Measurements from ENCODE around the gene LGR6. TPM values are rescaled to one million over a fixed set of nuclear protein-coding genes. Genes with fewer than 3 reads are reported as not detected.
"Not testable (repeated sequence)": the region's sequence is repeated elsewhere in the genome, so short reads cannot be mapped to it uniquely, and the experiment has no call there.

LGR6 gene
- total RNA-seq, 1 donor from 2014 or later, result not detected

DNA sequence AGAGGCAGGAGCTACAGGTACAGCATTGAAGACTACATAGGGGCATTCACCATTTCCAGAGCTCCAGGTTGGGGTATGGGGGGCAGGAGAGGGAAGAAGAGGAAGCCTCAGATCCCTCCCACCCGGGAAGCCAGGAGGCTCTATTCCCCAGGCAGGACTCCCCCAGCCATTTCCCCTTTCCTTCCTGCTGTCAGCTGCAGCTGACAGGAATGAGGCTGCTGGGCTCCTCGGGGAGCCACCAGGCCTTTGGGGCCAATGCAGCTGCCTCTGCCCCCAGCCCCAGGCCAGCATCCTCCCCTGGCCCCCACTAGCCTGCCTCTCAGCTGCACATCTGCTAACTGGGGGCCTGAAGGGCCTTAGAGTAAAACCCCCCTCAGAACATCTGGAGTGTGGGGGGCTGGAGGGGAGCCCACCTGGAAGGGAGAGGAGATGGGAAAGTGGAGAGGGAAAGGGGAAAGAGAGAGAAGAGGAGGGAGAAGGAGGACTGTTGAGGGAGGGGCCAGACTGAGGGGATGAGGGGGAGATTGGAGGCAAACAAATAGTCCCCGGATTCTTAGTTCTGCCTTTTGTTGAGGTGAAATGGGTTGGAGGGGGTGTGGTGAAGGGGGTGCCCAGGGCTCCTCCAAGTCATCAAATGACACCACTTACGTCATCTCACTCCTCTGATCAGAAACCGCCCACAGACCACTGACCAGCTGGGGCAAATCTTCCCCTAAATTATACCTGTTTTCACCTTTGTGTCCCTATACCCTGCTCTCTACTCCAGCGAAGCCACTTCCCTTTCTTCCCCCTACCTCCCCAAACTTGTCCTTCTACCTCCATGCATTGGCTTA lies 58.0 kb downstream of the LGR6 start:
- TF ChIP-seq, protein P1, sequence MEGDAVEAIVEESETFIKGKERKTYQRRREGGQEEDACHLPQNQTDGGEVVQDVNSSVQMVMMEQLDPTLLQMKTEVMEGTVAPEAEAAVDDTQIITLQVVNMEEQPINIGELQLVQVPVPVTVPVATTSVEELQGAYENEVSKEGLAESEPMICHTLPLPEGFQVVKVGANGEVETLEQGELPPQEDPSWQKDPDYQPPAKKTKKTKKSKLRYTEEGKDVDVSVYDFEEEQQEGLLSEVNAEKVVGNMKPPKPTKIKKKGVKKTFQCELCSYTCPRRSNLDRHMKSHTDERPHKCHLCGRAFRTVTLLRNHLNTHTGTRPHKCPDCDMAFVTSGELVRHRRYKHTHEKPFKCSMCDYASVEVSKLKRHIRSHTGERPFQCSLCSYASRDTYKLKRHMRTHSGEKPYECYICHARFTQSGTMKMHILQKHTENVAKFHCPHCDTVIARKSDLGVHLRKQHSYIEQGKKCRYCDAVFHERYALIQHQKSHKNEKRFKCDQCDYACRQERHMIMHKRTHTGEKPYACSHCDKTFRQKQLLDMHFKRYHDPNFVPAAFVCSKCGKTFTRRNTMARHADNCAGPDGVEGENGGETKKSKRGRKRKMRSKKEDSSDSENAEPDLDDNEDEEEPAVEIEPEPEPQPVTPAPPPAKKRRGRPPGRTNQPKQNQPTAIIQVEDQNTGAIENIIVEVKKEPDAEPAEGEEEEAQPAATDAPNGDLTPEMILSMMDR (IDR thresholded peaks at IDR 0.05; ENCODE audit: insufficient read depth, low read length, severe bottlenecking), result no peak
- H3K27me3 ChIP-seq (ENCODE audit: control insufficient read depth, insufficient read depth, low read length), result peaks cover 6% of the 10 kb centered on the region
- no peak for FAIRE-seq

DNA sequence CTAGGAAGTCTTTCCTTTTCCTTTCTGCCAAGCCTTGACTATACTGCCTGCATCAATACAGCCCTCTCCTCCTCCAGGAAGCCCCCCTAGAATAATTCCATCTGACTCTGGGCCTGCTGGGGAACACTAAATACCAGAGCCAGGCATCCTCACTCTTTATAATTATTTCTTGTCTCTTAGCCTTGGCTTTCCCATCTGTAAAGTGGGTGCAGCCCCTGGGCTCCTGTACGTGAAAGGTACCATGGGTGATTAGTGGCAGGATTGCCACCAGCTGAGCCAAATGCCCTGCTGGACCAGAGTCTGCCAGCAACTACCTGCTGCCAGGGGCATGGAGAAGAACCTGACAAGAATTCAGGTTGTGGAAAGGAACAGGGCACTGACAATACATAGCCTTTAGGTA lies 58.7 kb downstream of the LGR6 start:
- Histone ChIP-seq H3K36me3 (ENCODE audit: control insufficient read depth, insufficient read depth, low read length) (no peaks in the 10 kb centered on the region), H3K27me3 (ENCODE audit: control insufficient read depth, insufficient read depth, low read length) (peaks cover 6% of the 10 kb centered on the region), H3K4me3 (ENCODE audit: low read depth, low read length) (no peak overlapping the region)
- TF ChIP-seq, protein P1 (IDR thresholded peaks at IDR 0.05; ENCODE audit: insufficient read depth, low read length, severe bottlenecking), result no peak
- DNase-seq (ENCODE audit: low read depth) (no peak), FAIRE-seq (no peak)

More for the DNA sequence above, 58.0 kb downstream of the LGR6 start:
- DNase-seq (ENCODE audit: low read depth), result no peak
- H3K36me3 ChIP-seq (ENCODE audit: control insufficient read depth, insufficient read depth, low read length), result no peaks in the 10 kb centered on the region
- H3K4me3 ChIP-seq (ENCODE audit: low read depth, low read length), result no peak overlapping the region

DNA sequence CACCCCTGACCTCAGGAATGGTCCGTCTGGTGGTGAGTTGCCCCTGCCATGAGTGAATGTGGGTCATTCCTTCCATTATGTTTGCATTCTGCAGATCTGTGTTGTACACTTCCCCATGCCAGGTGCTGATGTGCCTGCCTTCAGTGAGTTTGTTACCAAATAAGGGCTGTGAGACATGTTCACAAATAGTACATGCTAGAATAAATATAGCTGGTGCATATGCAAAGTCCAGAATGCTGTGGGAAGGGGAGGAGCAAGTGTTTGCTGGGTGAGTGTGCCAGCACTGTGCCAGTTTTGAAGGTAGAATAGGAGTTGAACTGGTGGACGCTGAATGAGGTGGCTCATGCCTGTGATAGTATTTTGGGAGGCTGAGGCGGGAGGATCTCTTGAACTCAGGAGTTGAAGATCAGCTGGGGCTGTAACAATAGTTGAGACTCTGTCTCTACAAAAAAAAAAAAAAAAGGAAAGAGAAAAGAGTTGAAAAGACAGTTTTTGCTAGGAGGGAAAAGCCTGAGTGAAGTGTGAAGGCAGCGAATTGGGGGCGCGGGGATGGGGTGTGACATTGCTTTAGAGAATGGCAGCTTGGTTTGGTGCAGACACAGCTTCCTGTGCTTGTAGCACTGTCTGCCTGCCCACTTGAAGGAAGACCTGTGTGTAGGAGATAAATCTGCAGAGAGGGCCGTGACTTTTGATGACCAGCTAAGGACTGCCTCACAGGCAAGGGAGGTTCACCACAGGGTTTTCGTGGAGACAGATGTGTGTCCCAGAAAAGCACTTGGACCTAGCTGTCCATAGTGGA lies 61.1 kb downstream of the LGR6 start:
- TF ChIP-seq, protein P1 (IDR thresholded peaks at IDR 0.05; ENCODE audit: insufficient read depth, low read length, severe bottlenecking), result no peak
- FAIRE-seq (no peak), DNase-seq (ENCODE audit: low read depth) (no peak)
- H3K27me3 ChIP-seq (ENCODE audit: control insufficient read depth, insufficient read depth, low read length), result peaks cover 5% of the 10 kb centered on the region
- no peak overlapping the region for H3K4me3 ChIP-seq (ENCODE audit: low read depth, low read length)
- no peaks in the 10 kb centered on the region for H3K36me3 ChIP-seq (ENCODE audit: control insufficient read depth, insufficient read depth, low read length)

DNA sequence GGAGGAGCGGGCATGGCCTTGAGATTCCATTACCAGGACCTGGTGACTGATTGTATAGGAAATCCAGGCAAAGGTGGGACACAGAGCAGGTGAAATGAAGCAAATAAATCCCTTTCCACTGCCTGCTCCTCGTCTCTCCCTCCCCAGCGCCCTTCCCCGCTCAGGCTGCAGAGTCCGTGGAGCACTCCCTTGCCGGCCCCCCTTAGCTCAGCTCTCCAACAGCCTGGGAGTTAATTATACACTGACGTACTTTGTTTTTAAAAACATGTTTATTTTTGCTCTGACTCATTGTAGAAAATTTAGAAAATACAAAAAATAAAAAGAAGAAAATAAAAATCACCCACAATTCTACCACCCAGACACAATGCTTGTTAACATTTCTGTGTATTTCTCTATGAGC lies 61.7 kb downstream of the LGR6 start:
- Histone ChIP-seq H3K36me3 (ENCODE audit: control insufficient read depth, insufficient read depth, low read length) (no peaks in the 10 kb centered on the region), H3K27me3 (ENCODE audit: control insufficient read depth, insufficient read depth, low read length) (peaks cover 6% of the 10 kb centered on the region), H3K4me3 (ENCODE audit: low read depth, low read length) (no peak overlapping the region)
- FAIRE-seq (no peak), DNase-seq (ENCODE audit: low read depth) (no peak)
- TF ChIP-seq, protein P1 (IDR thresholded peaks at IDR 0.05; ENCODE audit: insufficient read depth, low read length, severe bottlenecking), result no peak

DNA sequence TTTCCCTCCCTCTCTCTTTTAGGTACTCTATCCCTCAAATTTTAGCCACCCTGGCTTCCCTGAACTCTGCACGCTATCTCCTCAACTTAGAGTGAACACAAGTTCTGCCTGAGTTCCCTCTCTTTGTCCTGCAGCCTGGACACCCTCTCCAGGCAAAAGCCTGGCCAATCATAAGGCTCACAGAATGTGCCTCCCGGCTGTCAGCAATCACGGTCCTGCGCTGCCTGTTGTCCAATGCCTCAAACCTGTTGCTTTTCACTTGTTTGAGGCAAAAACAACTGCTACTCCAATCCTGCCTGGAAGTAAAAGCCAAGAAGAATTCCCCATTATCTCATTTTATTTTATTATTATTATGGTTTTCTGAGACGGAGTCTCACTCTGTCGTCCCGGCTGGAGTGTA lies 66.1 kb downstream of the LGR6 start:
- FAIRE-seq (no peak), DNase-seq (ENCODE audit: low read depth) (no peak)
- no peaks in the 10 kb centered on the region for H3K36me3 ChIP-seq (ENCODE audit: control insufficient read depth, insufficient read depth, low read length)
- peaks cover 4% of the 10 kb centered on the region for H3K27me3 ChIP-seq (ENCODE audit: control insufficient read depth, insufficient read depth, low read length)
- H3K4me3 ChIP-seq (ENCODE audit: low read depth, low read length), result no peak overlapping the region
- TF ChIP-seq, protein P1 (IDR thresholded peaks at IDR 0.05; ENCODE audit: insufficient read depth, low read length, severe bottlenecking), result no peak

DNA sequence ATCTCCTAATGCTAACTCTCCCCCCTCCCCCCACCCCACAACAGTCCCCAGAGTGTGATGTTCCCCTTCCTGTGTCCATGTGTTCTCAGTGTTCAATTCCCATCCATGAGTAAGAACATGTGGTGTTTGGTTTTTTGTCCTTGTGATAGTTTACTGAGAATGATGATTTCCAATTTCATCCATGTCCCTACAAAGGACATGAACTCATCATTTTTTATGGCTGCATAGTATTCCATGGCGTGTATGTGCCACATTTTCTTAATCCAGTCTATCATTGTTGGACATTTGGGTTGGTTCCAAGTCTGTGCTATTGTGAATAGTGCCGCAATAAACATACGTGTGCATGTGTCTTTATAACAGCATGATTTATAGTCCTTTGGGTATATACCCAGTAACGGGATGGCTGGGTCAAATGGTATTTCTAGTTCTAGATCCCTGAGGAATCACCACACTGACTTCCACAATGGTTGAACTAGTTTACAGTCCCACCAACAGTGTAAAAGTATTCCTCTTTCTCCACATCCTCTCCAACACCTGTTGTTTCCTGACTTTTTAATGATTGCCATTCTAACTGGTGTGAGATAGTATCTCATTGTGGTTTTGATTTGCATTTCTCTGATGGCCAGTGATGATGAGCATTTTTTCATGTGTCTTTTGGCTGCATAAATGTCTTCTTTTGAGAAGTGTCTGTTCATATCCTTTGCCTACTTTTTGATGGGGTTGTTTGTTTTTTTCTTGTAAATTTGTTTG lies 67.8 kb downstream of the LGR6 start:
- not testable (repeated sequence) for H3K4me3 ChIP-seq (ENCODE audit: low read depth, low read length); H3K36me3 ChIP-seq (ENCODE audit: control insufficient read depth, insufficient read depth, low read length); H3K27me3 ChIP-seq (ENCODE audit: control insufficient read depth, insufficient read depth, low read length); FAIRE-seq; DNase-seq (ENCODE audit: low read depth)

All from bronchial epithelial cell (primary cell).